Esophagus muscularis mucosa (tissue), 4 donors: ENCODE results near the gene ERGIC1. TPM values are rescaled to one million over a fixed set of nuclear protein-coding genes. Genes with fewer than 3 reads are reported as not detected.

Experiments
- DNase-seq: peaks from one replicate; pipeline ENCODE4 v3.0.0-alpha.2; 2017; ENCODE audit errors: extremely low spot score
- H3K27ac ChIP-seq, 4 donors: fragments of 200-600 bp; sonication (generic); replicated peaks in 1 of 4; 1 replicate in 3 of 4; 2 replicates in 1 of 4; pipeline ENCODE4 v1.5.1; 2016 to 2019; ENCODE audit warnings: mild to moderate bottlenecking in 1 of 4
- H3K27me3 ChIP-seq, 4 donors: fragments of 200-600 bp; sonication (generic); one replicate each; pipeline versions ENCODE4 v1.5.1 to v1.6.0; 2016 to 2019
- H3K36me3 ChIP-seq, 4 donors: fragments of 200-600 bp; sonication (generic); one replicate each; pipeline ENCODE4 v1.5.1; 2016 to 2019
- H3K4me1 ChIP-seq, 4 donors: fragments of 200-600 bp; sonication (generic); one replicate each; pipeline ENCODE4 v1.5.1; 2016 to 2019
- H3K4me3 ChIP-seq, 4 donors: fragments of 200-600 bp; sonication (generic); 1 replicate in 2 of 4; 2 replicates in 2 of 4; pipeline ENCODE4 v1.5.1; 2016 to 2019; ENCODE audit warnings: mild to moderate bottlenecking in 4 of 4, moderate library complexity in 1 of 4
- H3K9me3 ChIP-seq, 4 donors: fragments of 200-600 bp; sonication (generic); 1 replicate in 3 of 4; 2 replicates in 1 of 4; pipeline ENCODE4 v1.5.1; 2016 to 2019
- EP300 ChIP-seq: sonication (generic); formaldehyde crosslinking; IDR thresholded peaks from one replicate; pipeline ENCODE4 v1.6.1; 2017; ENCODE audit warnings: antibody characterized with exemption
- POLR2A ChIP-seq: fragments of 450-650 bp; IDR thresholded peaks from one replicate; pipeline ENCODE4 v1.6.1; 2017; ENCODE audit warnings: antibody characterized with exemption, moderate library complexity, mild to moderate bottlenecking, low read depth
- POLR2AphosphoS5 ChIP-seq, 2 donors: sonication (generic); formaldehyde crosslinking; IDR thresholded peaks; one replicate each; pipeline ENCODE4 v1.6.1; 2017; ENCODE audit warnings: antibody characterized with exemption in 2 of 2
- WGBS: methylation state at CpG from one replicate; pipeline ENCODE4 v1.1.5; 2018; 5-methylcytosine and 5-hydroxymethylcytosine counted together
- intact Hi-C: fragments of 100-400 bp; cut with DNase I; formaldehyde crosslinking; loops from one replicate; pipeline ENCODE4 v1.15.1; 2023
- total RNA-seq, 4 donors: library from RNA; depleted of rRNA; stranded (reverse); fragments of >200 nt; gene quantifications; one replicate each; pipeline versions ENCODE4 v1.1.0 to v1.2.1, GENCODE V29; 2016
- TF ChIP-seq, protein P1 (sequence below), 3 experiments: fragments of 200-600 bp in 2 of 3; fragments of 450-650 bp in 1 of 3; sonication (generic) in 2 of 3; IDR thresholded peaks; one replicate each; pipeline ENCODE4 v1.5.1; 2017 to 2019; ENCODE audit warnings: antibody characterized with exemption in 3 of 3, mild to moderate bottlenecking in 2 of 3, moderate library complexity in 1 of 3

ERGIC1 gene
- total RNA-seq, 4 donors from 2014 or later = 105 to 161 (median 145) TPM

DNA sequence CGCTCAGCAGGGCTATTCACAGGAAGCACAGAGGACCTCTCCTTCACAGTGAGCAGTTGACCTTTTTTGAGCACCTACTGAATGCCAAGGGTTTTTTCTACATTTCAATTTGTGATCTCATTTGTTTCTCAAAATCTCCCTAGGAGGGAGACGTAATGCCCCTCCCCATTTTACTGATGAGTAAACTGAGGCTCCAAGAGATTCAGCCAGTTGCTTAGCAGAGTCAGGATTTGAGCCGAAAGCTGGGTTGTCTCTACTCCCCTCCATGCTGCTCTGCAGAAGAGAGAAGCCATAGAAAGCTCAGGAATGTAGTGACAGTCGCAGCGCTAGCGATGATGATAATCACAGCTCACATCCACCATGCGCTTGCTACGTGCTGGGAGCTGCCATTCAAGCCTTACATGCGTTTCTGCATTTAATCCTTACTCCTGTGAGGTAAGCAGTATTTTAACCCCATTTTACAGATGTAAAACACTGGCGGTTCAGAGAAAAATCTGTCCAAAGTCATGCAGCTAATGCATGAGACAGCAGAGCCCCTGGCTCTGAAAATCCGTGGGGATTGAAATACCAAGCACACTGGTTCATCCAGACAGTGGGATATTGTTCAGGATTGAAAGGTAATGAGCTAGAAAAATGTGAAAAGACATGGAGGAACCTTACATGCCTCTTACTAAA, 33.8 kb downstream of the ERGIC1 start:
- intact Hi-C loops = loop anchor here (2.0 to 10.0 kb wide), 3 partner anchors 35 to 153 kb away; no protein-coding TSS in a partner anchor

DNA sequence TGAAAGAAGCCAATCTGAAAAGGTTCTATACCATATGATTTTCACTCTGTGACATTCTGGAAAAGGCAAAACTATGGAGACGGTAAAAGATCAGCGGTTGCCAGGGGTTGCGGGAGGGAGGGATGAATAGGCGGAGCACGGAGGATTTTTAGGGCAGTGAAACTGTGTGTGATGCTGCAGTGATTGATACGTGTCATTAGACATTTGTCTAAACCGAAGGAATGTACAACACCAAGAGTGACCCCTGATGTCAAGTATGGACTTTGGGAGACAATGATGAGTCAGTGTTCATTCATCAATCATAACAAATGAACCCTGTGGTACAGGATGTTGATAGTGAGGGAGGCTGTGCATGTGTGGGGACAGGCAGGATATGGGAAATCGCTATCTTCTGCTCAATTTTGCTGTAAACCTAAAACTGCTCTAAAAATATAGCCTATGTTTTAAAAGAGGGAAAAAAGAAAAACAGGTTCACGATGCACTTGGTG, 34.4 kb downstream of the ERGIC1 start:
- Histone ChIP-seq H3K4me3 (peak overlapping the region in 1 of 4 donors; percentile 29), H3K4me1 (peaks cover 82 to 94% (median 92%) of the 10 kb centered on the region in 4 donors), H3K36me3 (peaks cover 0 to 2% (median 0%) of the 10 kb centered on the region in 4 donors), H3K27ac (peak overlapping the region; percentile 95 to 97 (median 96)), H3K9me3 (no peaks in the 10 kb centered on the region), H3K27me3 (no peaks in the 10 kb centered on the region)
- WGBS = 69% methylated on average over 9 of the region's 9 CpGs
- no peak for TF ChIP-seq POLR2A
- no peak for DNase-seq
- intact Hi-C loops = loop anchor here (2.0 to 10.0 kb wide), 3 partner anchors 34 to 154 kb away; no protein-coding TSS in a partner anchor

More for the DNA sequence above, 33.8 kb downstream of the ERGIC1 start:
- TF ChIP-seq POLR2A (no peak), POLR2AphosphoS5 (IDR thresholded peaks at IDR 0.05) (no peak), EP300 (no peak)
- TF ChIP-seq, protein P1, sequence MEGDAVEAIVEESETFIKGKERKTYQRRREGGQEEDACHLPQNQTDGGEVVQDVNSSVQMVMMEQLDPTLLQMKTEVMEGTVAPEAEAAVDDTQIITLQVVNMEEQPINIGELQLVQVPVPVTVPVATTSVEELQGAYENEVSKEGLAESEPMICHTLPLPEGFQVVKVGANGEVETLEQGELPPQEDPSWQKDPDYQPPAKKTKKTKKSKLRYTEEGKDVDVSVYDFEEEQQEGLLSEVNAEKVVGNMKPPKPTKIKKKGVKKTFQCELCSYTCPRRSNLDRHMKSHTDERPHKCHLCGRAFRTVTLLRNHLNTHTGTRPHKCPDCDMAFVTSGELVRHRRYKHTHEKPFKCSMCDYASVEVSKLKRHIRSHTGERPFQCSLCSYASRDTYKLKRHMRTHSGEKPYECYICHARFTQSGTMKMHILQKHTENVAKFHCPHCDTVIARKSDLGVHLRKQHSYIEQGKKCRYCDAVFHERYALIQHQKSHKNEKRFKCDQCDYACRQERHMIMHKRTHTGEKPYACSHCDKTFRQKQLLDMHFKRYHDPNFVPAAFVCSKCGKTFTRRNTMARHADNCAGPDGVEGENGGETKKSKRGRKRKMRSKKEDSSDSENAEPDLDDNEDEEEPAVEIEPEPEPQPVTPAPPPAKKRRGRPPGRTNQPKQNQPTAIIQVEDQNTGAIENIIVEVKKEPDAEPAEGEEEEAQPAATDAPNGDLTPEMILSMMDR (IDR thresholded peaks at IDR 0.05) = no peak
- peaks cover 0 to 6% (median 0%) of the 10 kb centered on the region in 4 donors for H3K36me3 ChIP-seq
- no peak for DNase-seq
- H3K27ac ChIP-seq = peak overlapping the region; percentile 95 to 97 (median 96)
- WGBS = 65% methylated on average over 11 of the region's 11 CpGs
- no peaks in the 10 kb centered on the region for H3K27me3 ChIP-seq
- H3K9me3 ChIP-seq = no peaks in the 10 kb centered on the region
- H3K4me3 ChIP-seq = no peak overlapping the region
- H3K4me1 ChIP-seq = peaks cover 76 to 93% (median 90%) of the 10 kb centered on the region in 4 donors

DNA sequence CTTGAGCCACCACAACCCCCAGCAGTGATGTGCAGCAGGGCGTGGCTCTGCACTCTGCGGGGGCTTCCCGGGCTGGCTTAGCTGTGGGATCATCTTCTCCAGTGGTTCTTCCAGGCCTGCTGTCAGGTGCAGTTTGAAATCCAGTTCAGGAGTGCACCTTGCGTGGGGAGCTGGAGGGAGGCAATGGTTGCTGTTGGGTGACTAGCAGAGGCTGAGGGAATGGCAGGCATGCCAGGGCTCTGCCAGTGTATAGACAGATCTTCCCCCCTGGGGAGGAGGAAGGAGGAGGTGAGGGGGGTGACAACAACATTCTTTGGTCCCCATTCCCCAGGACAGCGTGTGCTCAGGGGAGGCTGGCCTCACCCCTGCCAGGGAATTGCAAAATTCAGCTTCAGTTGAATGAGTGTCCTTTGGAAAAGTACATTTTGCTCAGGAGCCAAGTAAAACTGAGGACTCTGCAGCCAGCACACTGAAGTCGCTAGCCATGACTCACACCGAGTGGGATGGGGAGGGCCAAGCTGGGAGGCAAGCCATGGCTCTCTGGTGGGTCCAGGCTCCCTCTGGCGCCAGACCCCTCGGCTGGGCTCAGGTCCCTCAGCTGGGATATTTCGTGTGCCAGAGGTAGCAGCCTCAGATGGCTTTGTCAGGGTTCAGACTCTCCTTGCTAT, 35.0 kb downstream of the ERGIC1 start:
- TF ChIP-seq, protein P1 (IDR thresholded peaks at IDR 0.05) = peak; percentile 45 to 57 (median 45)
- TF ChIP-seq EP300 (peak; percentile 99), POLR2A (no peak), POLR2AphosphoS5 (IDR thresholded peaks at IDR 0.05) (peak in 1 of 2 donors; percentile 99)
- intact Hi-C loops = loop anchor here (2.0 to 10.0 kb wide), 3 partner anchors 34 to 154 kb away; no protein-coding TSS in a partner anchor
- Histone ChIP-seq H3K4me1 (peaks cover 88 to 99% (median 97%) of the 10 kb centered on the region in 4 donors), H3K27me3 (no peaks in the 10 kb centered on the region), H3K9me3 (no peaks in the 10 kb centered on the region), H3K36me3 (no peaks in the 10 kb centered on the region), H3K27ac (peak overlapping the region; percentile 95 to 97 (median 96)), H3K4me3 (peak overlapping the region in 1 of 4 donors; percentile 29)
- peak; percentile 96 for DNase-seq
- WGBS = 43% methylated on average over 8 of the region's 10 CpGs

DNA sequence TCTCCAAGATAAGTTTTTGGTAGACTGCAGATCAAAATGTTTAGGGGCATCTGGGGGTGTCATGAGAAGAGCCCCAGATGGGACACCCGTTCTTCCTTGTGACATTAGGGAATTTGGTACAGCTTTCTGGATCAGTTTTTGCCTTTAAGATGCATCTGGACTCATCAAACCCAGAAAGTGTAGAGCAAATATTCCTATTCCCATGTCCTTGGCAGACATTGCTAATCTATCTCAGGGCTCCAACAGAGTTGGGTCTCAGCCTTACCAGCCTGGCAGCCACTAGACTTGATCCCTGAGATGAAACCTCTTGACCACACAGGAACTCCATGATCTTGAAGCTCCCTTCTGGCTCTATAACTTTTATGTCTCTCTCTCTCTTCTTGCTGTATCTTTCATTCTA, 35.6 kb downstream of the ERGIC1 start:
- H3K27ac ChIP-seq = peak overlapping the region; percentile 95 to 97 (median 96)
- WGBS = 70% methylated on average over 1 of the region's 1 CpG
- no peak overlapping the region for H3K4me3 ChIP-seq
- TF ChIP-seq, protein P1 (IDR thresholded peaks at IDR 0.05) = no peak
- no peak for TF ChIP-seq POLR2AphosphoS5 (IDR thresholded peaks at IDR 0.05)
- no peak for TF ChIP-seq POLR2A
- no peak for TF ChIP-seq EP300
- no peaks in the 10 kb centered on the region for H3K36me3 ChIP-seq
- no peak for DNase-seq
- peaks cover 88 to 100% (median 99%) of the 10 kb centered on the region in 4 donors for H3K4me1 ChIP-seq
- no peaks in the 10 kb centered on the region for H3K9me3 ChIP-seq
- no peaks in the 10 kb centered on the region for H3K27me3 ChIP-seq
- intact Hi-C loops = loop anchor here (2.0 to 10.0 kb wide), 3 partner anchors 33 to 155 kb away; no protein-coding TSS in a partner anchor

DNA sequence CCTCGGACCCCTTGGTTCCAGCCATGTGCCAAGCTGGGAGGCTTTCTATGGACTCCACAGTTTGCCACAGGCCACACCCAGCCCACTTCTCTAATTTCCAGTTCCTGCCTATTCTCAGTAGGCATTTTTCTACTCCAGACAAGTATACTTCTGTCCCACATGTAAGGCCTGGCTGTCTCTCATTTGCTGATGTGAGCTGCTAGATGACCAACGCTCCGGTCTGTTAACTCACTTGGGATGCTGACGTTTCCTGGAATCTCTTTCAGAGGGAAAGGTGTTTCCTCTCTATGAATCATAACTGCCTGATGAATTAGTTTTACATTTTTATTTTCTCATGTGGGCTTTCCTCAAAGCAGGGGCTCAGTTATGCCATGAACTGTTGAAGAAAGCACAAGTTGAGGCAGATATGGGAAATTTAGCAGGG, 36.3 kb downstream of the ERGIC1 start:
- H3K4me3 ChIP-seq = peak overlapping the region in 1 of 4 donors; percentile 2
- H3K4me1 ChIP-seq = peaks cover 85 to 100% (median 99%) of the 10 kb centered on the region in 4 donors
- 23% methylated on average over 4 of the region's 4 CpGs for WGBS
- TF ChIP-seq POLR2AphosphoS5 (IDR thresholded peaks at IDR 0.05) (peak in 1 of 2 donors; percentile 83), EP300 (no peak), POLR2A (no peak)
- TF ChIP-seq, protein P1 (IDR thresholded peaks at IDR 0.05) = no peak
- DNase-seq = no peak
- no peaks in the 10 kb centered on the region for H3K36me3 ChIP-seq
- intact Hi-C loops = no loop called here
- H3K27me3 ChIP-seq = no peaks in the 10 kb centered on the region
- H3K9me3 ChIP-seq = no peaks in the 10 kb centered on the region
- H3K27ac ChIP-seq = peak overlapping the region; percentile 95 to 97 (median 96)
